Right hindlimb (tissue), 1 donor: ENCODE data around the gene TUBGCP3.

Experiments
- DNase-seq: peaks from one replicate; pipeline ENCODE4 v3.0.0-alpha.2; 2018

The TUBGCP3 gene

GRCh38 chr13:112469071-112469745 lies 118.7 kb downstream of the TUBGCP3 start:
- DNase-seq = no peak

- DNase-seq = no peak
These were observed 119.9 kb downstream of the TUBGCP3 start for GRCh38 chr13:112468069-112468468.

- no peak for DNase-seq
These were observed 120.7 kb downstream of the TUBGCP3 start for GRCh38 chr13:112467236-112467635.

- DNase-seq = no peak
These were observed 121.6 kb downstream of the TUBGCP3 start for GRCh38 chr13:112466132-112467058.

GRCh38 chr13:112465251-112466131 lies 122.5 kb downstream of the TUBGCP3 start:
- no peak for DNase-seq

- DNase-seq = no peak
These were observed 123.2 kb downstream of the TUBGCP3 start for GRCh38 chr13:112464720-112465119.

GRCh38 chr13:112462408-112462807 lies 125.5 kb downstream of the TUBGCP3 start:
- DNase-seq = no peak

GRCh38 chr13:112457485-112457884 lies 130.5 kb downstream of the TUBGCP3 start:
- DNase-seq = no peak

- no peak for DNase-seq
These were observed 130.9 kb downstream of the TUBGCP3 start for GRCh38 chr13:112457081-112457480.

- no peak for DNase-seq
These were observed 131.6 kb downstream of the TUBGCP3 start for GRCh38 chr13:112456138-112457056.

GRCh38 chr13:112455476-112456059 lies 132.4 kb downstream of the TUBGCP3 start:
- no peak for DNase-seq

GRCh38 chr13:112454648-112455334 lies 133.2 kb downstream of the TUBGCP3 start:
- DNase-seq = no peak

GRCh38 chr13:112453874-112454647 lies 133.9 kb downstream of the TUBGCP3 start:
- DNase-seq = no peak

GRCh38 chr13:112453207-112453829 lies 134.6 kb downstream of the TUBGCP3 start:
- no peak for DNase-seq

GRCh38 chr13:112452380-112453206 lies 135.4 kb downstream of the TUBGCP3 start:
- DNase-seq = no peak

- DNase-seq = no peak
These were observed 136.2 kb downstream of the TUBGCP3 start for GRCh38 chr13:112451512-112452379.

GRCh38 chr13:112450904-112451240 lies 137.1 kb downstream of the TUBGCP3 start:
- no peak for DNase-seq
